ENCODE results near the gene NOLC1. TPM values are rescaled to one million over a fixed set of nuclear protein-coding genes. Genes with fewer than 3 reads are reported as not detected.
A peak's percentile ranks its signal among the peaks of the same experiment; 100 is the strongest.

Gene NOLC1
- 100 to 1,000 TPM in 2 of 12 donors, 10 to 100 TPM in 9, not detected in 1; 63.0 to 104 (median 71.7) TPM for polyA plus RNA-seq (ENCODE audit: insufficient read length in 12 of 12)
- long read RNA-seq, donor 1, partial matches to known transcripts, result 0 of 3 reads
- long read RNA-seq, donor 1, other reads (novel, unspliced or antisense), result 0 of 3 reads
- long read RNA-seq, donor 2, partial matches to known transcripts, result 11 of 15 reads
- long read RNA-seq, donor 2, other reads (novel, unspliced or antisense), result 0 of 15 reads
- long read RNA-seq, donor 3, partial matches to known transcripts, result 5 of 7 reads
- long read RNA-seq, donor 3, other reads (novel, unspliced or antisense), result 0 of 7 reads
- long read RNA-seq, donor 4, partial matches to known transcripts, result 0 of 4 reads
- long read RNA-seq, donor 4, other reads (novel, unspliced or antisense), result 0 of 4 reads
- long read RNA-seq, donor 5, result 0 reads
- long read RNA-seq, donor 6, partial matches to known transcripts, result 0 of 3 reads
- long read RNA-seq, donor 6, other reads (novel, unspliced or antisense), result 0 of 3 reads
- long read RNA-seq, donor 7, partial matches to known transcripts, result 6 of 8 reads
- long read RNA-seq, donor 7, other reads (novel, unspliced or antisense), result 0 of 8 reads
- long read RNA-seq, donor 8, partial matches to known transcripts, result 11 of 17 reads
- long read RNA-seq, donor 8, other reads (novel, unspliced or antisense), result 0 of 17 reads
- long read RNA-seq, donor 9, partial matches to known transcripts, result 0 of 2 reads
- long read RNA-seq, donor 9, other reads (novel, unspliced or antisense), result 0 of 2 reads
- long read RNA-seq, donor 10, partial matches to known transcripts, result 5 of 9 reads
- long read RNA-seq, donor 10, other reads (novel, unspliced or antisense), result 0 of 9 reads
- long read RNA-seq, donor 11, partial matches to known transcripts, result 0 of 4 reads
- long read RNA-seq, donor 11, other reads (novel, unspliced or antisense), result 0 of 4 reads

DNA sequence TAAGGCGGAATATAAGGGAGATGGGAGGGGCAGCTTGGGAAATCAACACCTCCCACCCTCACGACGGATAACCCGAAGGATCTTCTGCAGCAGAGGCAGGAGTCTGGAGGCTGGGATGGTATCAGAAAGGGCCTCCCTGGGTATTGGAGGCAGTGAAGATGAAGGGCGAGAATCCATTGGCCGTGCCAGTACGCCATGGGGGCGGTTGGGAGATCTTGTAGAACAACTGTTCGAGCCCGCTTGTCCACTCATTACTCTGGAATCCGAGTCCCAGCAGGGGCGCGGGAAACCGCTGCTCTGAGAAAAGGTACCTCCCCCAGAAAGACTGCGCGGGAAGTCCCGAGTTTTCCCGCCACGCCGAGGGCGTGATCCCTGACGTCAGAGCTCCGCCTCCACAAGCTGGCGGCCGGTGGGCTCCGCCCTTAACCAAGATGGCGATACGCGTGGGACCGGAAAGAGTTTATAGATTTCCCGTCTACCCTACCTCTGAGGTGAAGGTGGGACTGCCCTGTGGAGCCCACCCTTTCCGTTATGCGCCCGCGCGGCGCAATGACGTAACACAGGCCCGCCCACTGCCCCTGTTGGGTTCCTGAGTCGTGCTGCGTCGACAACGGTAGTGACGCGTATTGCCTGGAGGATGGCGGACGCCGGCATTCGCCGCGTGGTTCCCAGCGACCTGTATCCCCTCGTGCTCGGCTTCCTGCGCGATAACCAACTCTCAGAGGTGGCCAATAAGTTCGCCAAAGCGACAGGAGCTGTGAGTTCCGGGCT lies at the start of gene NOLC1:
NOLC1 (plus strand) TSS at position 616 of the 771 bp plus-strand sequence; CDS start at position 638, 22 bp downstream.
- DNase-seq, result peak; percentile 98

DNA sequence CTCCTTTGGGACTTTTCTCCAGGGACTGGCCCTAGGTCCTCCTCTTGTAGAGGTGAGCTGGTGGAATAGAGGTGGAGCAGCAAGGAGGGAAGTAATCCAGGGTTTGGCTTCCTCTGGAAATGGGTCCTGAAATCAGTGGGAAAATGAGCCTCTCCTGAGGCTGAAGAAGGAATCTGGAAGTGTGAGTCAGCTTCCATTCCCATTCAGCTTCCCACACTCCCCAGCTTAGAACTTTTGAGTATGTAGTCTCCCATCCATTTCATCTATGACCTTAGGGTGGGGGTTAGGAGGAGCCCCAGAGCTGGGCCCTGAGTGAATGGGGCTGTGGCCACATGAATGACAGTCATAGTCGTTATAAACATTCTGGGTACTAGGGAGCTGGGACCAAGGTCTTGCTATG lies 49.8 kb upstream of the NOLC1 start:
- no peak for DNase-seq

DNA sequence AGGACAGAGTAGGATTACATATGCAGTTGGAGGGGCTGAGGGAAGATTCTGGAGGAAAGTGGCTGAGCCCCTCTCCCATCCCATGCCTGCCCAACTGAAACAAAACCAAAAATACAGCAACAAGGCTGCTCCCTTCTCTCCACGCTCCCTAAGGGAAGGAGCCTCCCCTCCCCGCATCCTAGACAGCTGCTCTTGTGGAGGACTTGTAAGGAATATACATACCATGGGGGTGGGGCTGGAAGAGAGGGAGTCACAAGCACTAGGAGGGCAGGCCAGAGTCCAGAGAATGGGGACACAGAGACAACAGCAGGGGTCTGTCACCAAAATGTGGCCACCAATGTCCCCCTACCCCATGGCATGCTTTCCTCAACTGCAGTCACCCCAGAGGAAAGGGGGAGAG lies 45.2 kb upstream of the NOLC1 start:
- no peak for DNase-seq

DNA sequence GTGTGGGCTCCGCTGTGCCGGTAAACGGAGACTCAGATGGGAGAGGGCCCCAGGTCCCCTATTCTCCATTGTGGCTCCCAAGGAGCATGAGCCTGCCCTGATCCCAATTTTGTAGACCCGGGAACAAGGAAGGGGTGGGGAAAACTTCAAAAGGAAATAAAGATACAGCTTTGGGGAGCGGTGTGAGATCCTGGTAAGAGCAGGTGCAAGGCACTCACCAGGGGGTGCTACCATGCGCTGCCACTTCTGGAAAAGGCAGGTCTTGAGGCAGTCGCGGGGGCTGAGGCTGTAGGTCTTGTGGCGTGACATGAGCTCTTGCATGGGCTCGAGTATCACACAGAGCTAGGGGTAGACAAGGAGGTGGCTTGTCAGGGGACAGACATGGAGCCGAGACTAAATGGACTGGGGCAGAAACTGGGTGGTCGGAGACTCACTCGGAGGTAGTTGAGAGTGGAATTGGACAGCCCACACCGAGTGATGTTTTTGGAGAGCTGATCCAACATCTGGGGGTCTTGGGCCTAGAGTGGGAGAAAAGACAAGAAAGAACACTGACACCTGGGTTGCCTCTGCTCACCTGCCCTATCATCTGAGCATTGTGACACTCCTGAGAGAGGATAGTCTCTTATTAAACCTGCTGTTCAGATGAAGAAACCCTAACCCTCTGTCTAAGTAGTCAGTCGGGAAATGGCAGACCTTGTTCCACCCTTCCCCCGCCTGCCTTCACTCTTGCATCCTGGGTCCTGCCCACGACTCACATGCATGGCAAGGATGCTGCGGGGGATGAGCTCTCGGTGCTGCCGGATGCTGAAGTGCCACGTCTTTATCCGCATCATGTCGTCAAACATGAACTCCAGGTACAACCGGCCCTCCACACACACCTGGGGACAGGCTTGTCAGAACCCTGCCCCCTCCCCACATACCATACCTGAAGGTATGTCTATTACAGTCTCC lies 42.7 kb upstream of the NOLC1 start:
- no peak for DNase-seq

DNA sequence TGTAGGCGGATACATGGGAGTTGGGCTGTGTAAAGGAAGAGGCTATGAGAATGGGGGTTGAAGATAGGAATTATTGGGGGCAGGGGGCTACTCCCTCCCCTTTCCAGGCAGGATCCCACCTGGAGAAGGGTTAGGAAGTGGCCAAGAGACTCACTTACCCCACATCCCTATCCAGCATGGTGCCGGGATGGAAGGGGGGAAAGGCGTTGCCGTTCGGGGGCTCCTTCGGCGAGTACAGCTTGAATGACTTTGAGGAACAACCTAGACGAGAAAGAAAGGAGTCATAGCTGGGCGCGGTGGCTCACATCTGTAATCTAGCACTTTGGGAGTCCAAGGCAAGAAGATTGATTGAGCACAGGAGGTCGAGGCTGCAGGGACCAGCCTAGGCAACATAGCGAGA lies 40.9 kb upstream of the NOLC1 start:
- DNase-seq, result no peak

DNA sequence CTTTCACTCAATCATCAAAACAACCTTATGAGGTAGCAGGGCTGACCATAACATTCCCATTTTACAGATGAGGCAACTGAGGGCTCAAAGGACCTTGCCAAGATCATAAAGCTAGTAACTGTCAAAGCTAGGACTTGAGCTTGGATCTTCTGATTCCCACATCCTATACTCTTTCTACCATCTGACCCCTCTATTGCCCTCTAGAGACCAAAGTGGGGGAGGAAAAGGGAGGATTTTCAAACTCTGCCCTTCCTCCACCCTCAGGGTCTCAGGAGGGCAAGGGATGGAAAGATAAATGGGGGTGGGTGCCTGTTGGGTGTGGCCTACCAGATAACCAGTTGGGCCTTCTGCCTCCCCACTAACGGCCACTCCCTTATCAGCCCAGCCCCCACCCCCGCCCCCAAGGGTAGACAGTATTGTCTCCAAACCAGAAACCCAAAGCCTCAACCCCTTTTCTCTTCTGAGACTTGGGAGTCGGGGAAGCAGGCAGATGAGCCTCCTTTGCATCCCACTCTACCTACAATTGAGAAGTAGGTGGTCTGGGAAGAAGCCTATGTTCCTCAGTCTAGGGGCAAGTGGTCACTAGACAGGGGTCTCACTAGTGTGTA lies 39.9 kb upstream of the NOLC1 start:
- DNase-seq, result no peak

DNA sequence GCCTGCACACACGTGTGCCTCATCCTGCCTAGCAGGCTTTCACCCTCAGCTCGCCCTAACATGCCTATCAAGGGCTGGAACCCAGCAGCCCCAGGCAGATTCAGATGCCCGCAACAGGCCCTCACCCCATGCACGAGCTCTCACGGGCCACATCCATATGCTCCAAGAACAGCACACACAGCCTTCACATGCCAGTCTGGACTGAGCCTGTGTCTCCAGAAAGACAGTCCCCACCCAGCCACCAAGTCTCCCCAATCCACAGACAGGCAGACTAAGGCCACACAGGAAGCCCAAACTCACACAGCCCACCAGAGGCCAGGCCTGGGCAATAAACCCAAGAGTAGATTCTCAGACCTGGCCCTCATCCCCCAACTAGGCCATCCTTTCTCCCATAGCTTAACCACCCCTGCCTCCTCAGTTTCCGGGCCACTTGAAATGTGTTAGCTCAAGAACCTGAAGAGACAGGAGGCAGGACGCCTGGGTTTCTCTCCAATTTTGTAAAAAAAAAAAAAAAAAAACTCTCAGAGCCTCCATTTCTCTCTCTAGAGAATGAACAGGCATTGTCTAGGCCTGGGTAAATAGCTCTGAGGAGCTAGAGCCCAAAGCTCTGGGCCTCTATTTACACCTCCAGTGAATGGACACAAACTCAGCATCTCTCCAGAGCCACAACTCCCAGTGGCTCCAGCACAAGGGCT lies 38.8 kb upstream of the NOLC1 start:
- no peak for DNase-seq

DNA sequence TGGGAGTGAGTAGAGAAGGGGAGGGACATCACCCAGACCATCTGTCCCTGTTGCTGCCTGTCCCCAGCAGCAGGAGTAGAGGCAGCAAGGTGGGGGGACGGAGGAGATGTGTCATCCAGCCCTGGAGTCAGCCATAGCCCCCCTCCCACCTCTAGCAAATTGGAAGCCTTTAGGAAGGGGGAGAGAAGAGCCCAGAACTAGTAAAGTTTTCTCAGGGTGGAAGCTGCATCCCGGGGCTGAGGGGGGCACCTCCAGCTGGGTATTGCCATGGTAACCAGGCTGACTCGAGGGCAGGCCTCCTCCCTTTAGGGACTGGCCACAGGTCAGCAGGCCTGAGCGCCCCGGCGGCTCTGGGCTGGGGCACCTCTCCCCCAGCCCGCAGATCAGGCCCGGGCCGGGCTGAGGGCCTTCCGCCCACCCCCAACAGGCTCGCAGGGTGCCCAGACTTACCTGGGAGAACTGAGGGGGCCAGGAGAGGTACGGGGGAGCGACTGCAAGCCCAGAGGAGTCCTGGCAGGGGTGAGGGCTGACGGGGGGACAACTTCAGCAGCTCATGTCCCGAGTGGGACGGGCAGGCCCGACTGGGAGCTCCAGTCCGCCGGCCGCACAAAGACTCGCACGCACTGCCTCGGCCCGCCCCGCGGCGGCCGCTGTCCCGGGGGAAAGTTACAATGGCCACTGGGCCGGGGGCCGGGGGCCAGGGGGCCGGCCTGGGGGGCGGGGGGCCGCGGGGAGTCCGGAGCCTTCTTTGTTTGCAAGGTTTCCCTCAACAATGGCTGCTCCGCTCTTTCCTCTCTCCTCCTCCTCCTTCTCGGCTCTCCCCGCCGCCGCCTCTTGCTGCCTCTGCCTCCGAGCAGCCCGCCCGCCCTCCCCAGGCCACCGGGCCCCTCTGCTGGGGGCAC lies 38.0 kb upstream of the NOLC1 start:
- peak; percentile 22 for DNase-seq

DNA sequence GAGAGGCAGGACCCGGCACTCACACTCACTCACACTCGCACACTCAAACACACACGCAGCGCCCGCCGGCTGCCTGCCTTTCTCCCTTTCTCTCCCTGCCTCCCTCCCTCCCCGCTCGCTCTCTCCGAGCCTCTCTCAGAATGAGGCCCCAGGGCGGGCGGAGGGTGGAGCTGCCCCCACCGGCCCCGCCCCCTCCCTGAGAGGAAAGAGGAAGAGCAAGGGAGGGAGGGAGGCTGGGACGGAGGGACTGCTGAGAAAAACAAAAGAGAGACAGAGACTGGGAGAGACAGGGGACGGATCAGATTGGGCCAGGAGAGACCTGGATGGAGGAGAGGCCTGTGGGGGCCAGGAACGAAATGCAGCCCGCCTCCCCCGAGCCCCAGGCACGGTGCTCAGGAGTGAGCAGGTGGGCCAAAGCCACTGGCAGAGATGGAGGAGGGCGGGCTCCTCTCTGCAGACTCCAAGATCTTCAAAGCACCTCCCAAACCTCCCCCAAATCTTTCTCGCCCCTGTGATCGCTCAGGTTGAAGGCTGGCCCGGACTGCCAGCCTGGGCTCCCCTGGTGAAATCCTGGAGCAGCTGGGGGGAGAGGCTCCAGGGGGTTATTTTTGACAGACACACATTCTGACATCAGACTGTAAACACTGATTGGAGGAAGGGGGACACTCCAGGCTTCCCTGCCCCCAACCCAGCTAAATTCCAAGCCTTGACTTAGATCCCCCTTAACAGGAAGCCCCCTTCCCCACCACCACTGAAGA lies 37.1 kb upstream of the NOLC1 start:
- peak; percentile 91 for DNase-seq

DNA sequence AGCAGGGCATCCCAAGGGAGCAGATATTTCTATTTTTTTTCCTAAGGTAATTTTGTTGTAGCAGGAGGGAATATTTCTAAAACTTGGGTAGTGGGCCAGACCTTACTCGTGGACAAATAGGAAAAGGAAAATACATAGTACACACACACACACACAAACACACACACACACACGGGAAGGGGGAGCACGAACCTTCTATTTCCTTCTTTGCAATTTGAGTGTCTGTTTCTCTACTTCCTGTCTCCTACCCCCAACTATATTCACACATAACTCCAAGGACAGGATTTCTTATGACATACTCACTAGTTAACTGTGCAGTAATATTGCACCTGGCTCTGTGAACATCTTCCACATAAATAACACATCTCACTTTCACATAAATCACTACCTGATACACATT lies 36.4 kb upstream of the NOLC1 start:
- no peak for DNase-seq

GRCh38 chr10:102116656-102117055 lies 35.5 kb upstream of the NOLC1 start:
- DNase-seq, result no peak

GRCh38 chr10:102117391-102118159 lies 34.6 kb upstream of the NOLC1 start:
- peak; percentile 71 for DNase-seq

DNA sequence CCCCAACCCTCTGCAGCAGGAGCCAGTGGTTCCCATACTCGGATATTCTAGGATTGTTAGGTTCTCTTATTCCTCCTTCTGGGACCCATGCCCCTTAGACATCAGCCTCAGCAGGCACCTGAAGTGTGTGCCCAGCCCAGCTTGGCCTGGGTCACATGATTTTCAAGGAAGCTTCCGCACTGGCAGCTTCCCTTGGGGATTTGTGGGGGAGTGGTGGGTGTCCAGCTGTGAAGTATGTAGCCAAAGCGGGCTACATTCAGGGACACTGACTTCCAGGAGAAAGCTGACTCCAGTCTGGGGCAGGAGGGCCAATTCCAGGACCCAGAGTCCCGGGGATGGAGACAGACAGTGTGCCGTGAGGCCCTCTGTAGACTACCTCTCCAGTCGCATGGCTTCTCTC lies 33.3 kb upstream of the NOLC1 start:
- no peak for DNase-seq

- peak; percentile 56 for DNase-seq
Measured at GRCh38 chr10:102119417-102120141, 32.6 kb upstream of the NOLC1 start.

GRCh38 chr10:102120142-102120990 lies 31.8 kb upstream of the NOLC1 start, which contains the start of gene LDB1:
Gene LDB1 (minus strand): TSS chr10:102120368. CDS start chr10:102120110, 258 bp downstream.
- peak; percentile 83 for DNase-seq
